ENCODE results near the gene KLF15.

KLF15 gene

GRCh38 chr3:126304291-126304690, 52.9 kb downstream of the KLF15 start:
- FAIRE-seq = no peak

GRCh38 chr3:126303272-126303671, 53.9 kb downstream of the KLF15 start:
- no peak for FAIRE-seq

DNA sequence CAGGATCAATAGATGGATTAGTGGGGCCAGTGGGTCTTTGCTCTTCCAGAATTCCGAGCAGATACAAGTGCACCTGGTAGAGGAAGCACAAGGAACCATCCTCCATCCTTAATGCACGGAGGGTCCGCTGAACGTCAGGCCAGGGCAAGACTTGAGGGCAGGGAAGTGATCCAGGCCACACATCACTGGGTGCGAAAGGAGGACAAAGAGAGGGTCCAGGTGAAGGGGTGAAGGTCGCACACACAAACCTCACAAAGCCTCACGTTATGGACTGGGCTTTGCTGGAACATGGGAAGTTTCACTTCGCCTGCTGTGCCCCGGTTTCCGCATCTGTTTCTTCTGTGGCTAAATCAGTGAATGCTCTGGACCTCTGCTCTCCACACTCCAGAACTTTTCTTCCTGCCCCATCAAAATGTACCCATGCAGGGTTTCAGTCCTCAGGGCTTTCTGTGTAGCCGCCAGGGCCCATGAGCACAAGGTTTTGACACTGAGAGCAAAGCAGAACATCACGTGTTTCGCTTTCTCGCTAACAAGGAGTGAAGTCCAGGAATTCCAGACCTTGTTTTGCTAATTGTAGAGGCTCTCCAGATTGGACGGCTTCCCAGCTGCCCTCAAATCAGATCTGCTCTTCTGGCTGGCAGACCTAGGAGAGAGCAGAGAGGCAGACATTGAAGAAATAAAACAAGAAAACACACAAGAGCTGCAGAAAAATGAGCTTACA, 56.3 kb downstream of the KLF15 start:
- FAIRE-seq = no peak

DNA sequence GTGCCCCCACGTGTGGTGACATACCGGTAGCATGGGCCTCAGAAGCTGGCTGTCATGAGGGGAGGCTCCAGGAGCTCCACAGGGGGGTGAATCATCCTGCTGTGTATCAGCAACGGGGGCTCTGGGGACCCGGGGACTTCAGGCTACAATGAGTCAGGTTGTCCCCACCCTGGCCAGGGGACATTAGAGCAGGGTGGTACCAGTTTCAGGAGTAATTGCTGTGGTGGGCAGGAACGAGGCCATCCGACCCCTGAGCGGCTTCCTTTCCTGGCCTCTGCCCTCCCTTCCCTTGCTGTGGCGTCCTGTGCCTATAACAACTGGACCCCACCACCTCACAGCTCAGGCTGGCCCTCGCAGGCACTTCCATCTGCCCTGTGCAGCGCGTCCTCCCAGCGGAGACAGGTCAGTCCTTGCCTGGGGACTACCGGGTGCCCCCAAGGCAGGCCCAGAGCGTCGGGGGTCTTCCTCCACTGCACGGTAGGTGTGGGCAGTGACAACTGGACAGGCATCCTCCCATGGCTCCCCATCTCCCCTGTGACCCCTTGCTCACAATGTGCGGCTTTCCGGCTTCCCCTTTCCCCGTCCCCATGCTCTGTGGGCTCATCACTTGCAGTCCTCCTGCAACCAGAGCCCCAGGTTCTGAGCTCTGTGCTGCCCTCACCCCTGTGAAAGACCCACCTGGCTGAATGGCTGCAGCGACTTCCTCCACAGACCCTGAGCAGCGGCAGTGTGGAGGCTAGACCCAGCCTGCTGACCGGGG, 57.0 kb downstream of the KLF15 start:
- FAIRE-seq = no peak

DNA sequence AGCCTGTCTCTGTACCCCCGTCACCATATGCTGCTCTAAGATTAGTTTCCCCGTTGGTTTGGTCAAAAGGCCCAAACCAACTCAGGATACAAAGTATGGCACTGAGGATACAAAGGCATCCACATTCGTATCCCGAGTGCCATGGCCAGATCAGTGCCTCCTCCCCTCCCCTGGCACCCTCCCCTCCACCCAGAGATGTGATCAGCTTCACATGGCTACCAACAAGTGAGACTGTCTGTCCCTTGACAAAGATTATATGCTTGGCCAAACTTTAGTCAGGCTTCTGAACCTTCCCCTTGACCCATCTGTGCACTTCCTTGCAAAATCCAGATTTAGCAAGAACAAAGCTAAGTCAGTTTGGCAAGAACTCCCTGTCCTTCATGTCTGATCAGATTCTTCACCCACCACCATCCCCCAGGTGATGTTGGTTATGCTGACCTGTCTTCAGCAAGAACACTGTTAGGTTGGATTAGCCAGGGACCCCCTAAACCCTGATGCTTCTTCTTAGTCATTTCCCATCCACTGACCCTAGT, 61.7 kb downstream of the KLF15 start:
- no peak for FAIRE-seq

- no peak for FAIRE-seq
Observed at GRCh38 chr3:126294211-126294808, 62.9 kb downstream of the KLF15 start.

DNA sequence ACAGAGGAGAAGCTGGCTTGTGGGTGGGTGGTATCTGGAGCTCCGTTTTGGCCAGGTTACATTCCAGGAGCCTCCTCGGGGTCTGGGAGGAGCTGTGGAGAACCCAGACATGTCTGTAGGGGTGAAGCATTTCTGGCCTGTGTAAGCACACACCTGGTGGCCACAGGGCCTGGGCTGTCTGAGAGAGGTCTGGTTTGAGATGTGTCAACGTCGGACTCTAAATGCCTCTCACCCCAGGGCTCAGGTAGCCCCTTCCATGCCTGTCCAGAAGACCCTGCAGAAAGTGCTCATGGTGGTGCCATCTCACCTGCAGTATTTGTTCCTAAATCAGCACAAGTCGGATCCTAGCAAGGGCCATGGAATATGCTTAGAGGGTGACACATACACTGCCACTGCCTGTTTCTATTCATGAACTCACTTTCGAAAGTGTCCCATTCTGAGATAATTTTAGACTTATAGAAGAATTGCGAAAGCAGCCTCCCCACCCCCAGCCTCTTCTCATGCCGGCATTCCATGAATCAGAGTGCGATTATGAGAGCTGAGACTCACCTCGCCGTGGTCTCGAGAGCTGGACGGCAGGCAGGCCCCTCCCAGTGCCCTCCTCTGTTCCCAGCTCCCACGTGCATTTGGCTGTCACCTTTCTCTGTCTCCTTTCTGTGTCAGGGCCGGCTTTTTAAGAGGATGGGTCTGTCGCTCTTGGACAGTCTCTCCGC, 63.7 kb downstream of the KLF15 start:
- no peak for FAIRE-seq

All from TTC549 (cell line).